A204.1 (cell line): Measurements from ENCODE around the gene PUSL1.

Source experiments
- FAIRE-seq: peaks from 2 replicates; lab custom pipeline; 2012; peaks lifted over from hg19 to GRCh38; lab: Jason Lieb, UNC

PUSL1 gene

GRCh38 chr1:1307923-1308755 lies at the start of gene PUSL1, which contains the start of gene ACAP3:
TSS of gene PUSL1 (plus strand) at chr1:1308597. CDS start at chr1:1308644, 47 bp downstream.
TSS of gene ACAP3 (minus strand) at chr1:1307930. CDS start at chr1:1307815, 115 bp downstream.
- FAIRE-seq = no peak

GRCh38 chr1:1259119-1259488 lies 49.3 kb upstream of the PUSL1 start:
- no peak for FAIRE-seq

DNA sequence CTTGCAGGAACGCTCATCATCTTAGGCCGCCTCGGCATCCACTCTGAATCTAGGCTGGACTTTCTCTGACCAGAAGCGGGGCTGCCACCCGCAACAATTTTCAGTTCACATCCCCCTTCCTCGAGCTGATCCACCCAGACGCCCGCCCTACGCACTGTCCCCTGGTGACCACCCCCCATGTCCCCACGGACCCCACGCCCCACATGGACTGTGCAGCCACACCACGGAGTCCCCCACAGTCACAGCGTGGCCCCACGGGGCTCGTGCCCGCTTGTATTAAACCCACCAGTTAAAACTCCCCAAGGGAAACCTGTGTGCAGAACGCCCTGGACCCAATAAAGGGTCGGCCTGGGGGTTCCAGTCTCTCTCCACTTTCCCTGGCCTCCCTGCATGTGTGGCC lies 48.9 kb upstream of the PUSL1 start:
- FAIRE-seq = no peak

- no peak for FAIRE-seq
Observed at GRCh38 chr1:1259951-1260600, 48.3 kb upstream of the PUSL1 start.

DNA sequence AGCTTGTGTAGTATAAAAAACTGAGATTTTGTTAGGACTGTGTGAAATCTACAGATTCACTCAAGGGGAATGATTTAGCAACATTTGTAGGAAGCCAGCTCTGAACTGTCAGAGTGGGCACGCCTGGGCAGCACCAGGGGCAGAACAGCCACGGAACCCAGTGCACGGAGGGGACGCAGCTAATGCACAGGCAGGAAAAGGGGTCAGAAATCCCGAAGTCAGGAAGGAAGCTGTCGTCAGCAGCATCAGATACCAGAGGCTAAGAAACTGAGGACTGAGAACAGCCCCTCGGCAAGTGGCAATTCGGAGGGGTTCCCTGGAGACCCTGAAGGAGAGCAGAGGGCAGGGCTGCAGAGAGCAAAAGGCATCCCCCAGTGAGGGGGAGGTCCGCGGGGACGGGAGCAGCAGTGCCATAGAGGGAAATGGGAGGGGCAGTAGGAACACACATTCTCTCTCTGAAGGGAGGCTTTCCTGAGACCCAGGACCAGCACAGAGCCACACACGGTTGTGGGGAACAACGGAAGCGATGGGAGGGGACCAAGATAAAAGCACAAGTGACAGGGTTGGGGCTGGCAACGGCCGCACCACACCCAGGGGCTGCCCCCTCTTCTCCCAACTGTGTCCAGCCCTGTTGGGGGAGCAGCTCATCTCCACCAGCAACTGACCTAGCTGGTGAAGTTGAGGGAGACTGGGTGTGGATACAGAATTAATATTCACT lies 47.4 kb upstream of the PUSL1 start:
- FAIRE-seq = no peak

DNA sequence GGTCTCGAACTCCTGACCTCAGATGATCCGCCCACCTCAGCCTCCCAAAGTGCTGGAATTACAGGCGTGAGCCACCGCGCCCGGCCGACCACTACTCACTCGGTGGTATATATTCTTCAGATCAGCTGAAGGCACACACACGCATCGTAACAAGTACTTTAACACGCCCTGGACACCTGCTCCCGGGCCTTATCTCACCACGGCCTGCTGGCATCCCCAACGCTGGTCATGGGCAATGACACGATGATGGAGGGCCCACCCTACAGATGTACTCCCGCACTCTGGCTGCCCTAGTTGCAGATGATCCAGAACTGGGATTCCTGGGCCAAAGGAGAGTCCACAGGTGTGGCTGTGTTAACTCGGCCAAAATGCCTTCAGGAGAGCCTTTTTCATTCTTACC lies 46.3 kb upstream of the PUSL1 start:
- no peak for FAIRE-seq

- no peak for FAIRE-seq
Observed at GRCh38 chr1:1262758-1263157, 45.6 kb upstream of the PUSL1 start.

DNA sequence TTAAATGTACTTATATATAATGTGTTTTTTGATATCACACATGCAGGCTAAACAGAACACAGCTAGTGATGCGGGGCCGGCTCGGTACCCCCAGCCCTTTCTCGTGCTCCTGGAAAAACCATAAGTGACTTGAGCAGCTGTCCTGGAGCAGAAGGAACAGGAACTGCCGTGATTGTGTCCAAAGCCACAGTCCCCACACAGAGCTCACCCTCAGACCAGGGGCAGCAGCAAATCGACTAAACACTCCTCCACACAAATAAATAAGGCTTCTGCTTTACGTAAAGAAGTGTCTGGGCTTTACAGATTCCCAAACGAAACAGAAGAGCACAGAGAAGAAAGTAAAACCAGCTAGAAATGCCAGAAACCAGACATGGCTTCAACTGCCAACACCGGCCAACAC lies 44.4 kb upstream of the PUSL1 start:
- no peak for FAIRE-seq

- FAIRE-seq = no peak
Observed at GRCh38 chr1:1264868-1265272, 43.5 kb upstream of the PUSL1 start.

- no peak for FAIRE-seq
Observed at GRCh38 chr1:1267488-1268283, 40.7 kb upstream of the PUSL1 start.

DNA sequence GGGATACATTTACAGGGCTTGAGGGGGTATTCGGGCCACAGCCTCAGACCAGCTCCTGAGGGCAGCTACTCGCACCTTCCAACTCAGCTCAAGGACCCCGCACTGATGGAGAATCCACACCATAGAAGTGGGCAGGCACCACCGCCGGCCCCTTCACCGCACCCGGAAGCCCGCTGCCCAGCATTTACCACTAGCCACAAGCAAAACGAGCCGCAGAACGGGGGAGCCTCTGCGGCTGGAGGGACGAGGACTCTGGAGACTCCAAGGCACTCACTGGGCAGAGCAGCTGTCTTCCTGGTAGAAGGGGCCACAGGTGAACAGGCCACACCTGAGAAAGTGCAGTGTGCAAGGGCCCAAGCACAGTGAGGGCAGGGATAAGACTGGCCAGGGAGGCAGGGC lies 40.1 kb upstream of the PUSL1 start:
- FAIRE-seq = no peak

DNA sequence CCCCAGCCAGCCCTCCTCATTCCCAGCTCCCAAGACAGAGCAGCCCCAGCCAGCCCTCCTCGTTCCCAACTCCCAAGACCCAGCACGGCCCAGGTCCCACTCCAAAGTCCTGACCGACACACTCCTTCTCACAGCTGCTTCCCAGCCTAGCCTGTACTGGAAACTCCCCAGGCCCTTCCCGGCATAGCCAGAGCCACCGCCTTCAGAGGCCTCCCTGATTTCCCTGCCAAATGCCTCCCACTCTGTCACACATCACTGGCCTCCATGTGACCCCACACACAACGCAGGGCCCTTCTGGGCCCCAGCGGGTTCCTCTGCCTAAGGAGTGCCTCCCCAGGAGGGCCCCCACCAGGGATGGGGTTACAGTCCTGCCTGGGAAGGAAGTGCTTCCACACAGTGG lies 37.6 kb upstream of the PUSL1 start:
- FAIRE-seq = no peak

DNA sequence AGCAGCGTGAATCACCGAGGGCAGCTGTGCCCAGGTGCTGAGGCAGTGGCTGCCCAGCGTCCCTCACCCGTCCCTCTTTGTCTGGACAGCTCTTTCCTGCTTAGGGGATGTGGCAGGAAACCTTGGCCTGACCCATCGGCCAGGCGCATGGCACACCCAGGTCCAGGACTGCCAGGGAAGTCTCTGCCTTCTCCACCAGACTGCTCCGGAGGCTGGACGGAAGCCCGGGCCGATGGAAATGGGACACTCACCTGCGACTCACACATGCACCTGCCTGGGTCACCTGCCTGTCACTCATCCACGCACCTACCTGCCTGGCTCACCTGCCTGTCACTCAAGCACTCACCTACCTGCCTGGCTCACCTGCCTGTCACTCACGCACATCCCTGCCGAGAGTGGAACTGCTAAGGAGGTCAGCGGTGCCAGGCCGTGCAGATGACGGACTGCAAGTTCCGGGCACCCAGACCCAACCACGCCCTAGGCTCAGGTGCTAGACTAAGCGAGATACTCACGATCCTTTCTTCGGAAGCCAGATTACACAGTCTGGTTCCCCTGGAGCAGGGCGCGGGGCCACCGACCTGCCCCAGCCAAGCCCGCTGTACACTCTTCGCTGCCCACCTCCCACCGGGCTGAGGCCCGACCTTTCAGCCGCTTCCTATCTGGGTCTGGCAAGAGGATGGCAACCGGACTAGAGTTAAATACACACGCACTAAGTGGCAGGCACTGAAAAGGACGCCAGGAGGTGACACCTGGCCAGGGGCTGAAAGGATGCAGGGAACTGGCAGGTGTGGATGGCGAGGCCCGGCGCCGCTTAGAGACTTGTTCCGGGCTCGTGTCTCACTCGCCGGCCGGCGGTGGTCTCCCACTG lies 35.8 kb upstream of the PUSL1 start:
- no peak for FAIRE-seq

GRCh38 chr1:1273209-1273511 lies 35.2 kb upstream of the PUSL1 start:
- no peak for FAIRE-seq

DNA sequence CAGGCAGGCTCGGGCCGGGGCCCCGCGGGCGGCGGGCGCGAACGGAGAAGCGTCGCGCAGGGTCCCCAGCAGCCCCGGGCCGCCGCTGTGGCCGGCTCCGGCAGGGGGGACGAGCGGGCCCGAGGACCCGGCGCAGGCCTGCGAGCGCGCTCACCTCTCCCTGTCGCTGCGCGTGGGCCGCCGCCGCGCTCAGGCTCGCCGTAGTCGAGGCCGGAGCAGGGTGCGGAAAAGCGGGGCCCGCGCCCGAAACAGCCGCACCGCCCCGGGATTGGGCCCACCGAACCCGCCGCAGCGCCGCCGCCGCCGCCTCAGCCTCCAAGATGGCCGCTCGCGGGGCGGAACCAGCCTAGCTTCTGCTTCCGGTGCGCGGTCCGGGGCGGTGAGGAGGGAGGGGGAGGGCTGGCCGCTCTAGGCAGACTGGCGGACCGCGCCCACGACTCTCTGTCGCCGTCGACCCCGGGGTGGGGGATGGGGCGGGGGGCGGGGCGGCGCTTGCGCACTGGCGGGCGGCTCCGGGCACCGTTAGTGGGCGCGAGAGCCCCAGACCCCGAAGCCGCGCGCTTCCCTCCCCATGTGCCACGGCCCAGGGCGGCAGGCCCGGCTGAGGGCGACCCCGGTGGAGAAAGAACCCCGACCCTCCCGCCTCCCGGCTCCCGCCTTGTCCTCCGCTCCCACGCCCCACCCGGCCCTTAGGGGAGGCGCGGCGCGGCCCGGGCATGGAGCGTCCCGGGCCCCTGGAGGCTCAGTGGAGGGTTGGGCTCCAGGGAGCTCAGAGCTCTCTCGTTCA lies 34.7 kb upstream of the PUSL1 start, which contains the start of gene UBE2J2:
TSS of gene UBE2J2 (minus strand) at position 343 of the 787 bp plus-strand sequence. CDS start 5,862 bp downstream, outside the sequence.
- no peak for FAIRE-seq

DNA sequence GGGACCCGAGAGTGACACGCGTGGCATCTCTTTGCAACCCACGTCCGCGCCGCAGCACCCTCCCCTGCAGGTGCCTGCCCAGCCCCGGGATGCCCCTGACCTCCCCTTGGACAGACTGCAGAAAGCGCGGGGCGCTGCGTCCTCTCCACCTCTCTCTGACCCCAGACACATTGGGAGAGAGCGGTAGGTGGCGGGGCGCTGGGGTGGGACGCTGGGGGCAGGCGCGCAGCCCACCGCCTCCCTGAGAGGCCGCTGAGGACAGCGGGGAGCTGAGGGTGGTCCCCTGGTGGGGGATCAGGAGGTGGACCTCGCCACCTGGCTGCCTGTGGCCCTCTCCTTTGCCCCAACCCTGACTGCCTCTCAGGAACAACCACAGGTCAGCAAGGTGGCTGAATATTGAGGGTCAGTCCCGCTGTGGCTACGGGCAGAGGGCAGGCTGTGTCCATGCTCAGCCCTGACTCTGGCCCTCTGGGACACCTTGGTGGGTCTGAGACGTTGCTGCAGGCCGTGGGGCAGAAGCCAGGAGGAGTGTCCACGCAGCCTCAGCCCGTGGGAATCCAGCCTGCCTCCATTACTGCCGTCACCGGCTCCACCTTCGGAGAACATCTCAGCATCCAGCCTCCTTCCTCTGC lies 34.0 kb upstream of the PUSL1 start:
- no peak for FAIRE-seq

- FAIRE-seq = no peak
Observed at GRCh38 chr1:1274931-1275431, 33.4 kb upstream of the PUSL1 start.

DNA sequence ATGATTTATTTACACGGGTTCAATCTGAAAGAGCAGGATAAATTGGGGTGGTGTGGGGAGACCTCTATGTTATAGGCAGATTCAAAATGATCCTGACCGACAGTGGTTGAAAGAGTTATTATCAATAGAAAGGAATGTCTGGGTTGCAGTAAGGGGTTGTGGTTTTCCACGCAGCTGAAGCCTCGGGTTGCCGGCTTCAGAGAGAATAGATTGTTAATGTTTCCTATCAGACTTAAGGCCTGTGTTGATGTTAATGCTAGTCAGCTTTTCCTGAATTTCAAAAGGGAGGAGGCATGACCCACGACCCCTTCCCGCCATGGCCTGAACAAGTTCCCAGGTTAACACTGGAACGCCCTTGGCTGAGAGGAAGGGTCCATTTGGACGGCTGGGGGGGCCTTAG lies 32.6 kb upstream of the PUSL1 start:
- FAIRE-seq = no peak

- no peak for FAIRE-seq
Observed at GRCh38 chr1:1278620-1279019, 29.8 kb upstream of the PUSL1 start.

- FAIRE-seq = no peak
Observed at GRCh38 chr1:1279028-1279427, 29.4 kb upstream of the PUSL1 start.
